ENCODE measurements around the gene ZNF777.

Gene ZNF777

DNA sequence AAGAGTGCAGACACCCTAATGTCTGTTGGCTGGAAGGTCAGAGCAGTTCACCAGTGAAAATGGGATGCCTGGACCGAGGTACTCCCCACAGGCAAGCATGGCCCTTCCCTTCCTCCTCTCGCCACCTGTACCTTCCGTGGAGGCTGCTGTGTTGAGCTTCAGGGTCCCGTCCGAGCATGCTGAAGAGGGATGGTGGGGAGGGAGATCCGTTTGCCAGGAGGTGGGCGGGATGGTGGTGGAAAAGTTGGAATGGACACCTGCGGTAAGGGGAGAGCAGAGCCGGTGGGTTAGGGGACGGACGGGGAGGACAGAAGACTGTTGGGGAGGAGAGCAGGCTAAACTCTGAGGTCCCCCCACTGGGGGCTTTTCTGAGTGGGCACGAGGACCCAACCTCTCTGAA lies 15.9 kb upstream of the ZNF777 start:
- FAIRE-seq, result no peak

DNA sequence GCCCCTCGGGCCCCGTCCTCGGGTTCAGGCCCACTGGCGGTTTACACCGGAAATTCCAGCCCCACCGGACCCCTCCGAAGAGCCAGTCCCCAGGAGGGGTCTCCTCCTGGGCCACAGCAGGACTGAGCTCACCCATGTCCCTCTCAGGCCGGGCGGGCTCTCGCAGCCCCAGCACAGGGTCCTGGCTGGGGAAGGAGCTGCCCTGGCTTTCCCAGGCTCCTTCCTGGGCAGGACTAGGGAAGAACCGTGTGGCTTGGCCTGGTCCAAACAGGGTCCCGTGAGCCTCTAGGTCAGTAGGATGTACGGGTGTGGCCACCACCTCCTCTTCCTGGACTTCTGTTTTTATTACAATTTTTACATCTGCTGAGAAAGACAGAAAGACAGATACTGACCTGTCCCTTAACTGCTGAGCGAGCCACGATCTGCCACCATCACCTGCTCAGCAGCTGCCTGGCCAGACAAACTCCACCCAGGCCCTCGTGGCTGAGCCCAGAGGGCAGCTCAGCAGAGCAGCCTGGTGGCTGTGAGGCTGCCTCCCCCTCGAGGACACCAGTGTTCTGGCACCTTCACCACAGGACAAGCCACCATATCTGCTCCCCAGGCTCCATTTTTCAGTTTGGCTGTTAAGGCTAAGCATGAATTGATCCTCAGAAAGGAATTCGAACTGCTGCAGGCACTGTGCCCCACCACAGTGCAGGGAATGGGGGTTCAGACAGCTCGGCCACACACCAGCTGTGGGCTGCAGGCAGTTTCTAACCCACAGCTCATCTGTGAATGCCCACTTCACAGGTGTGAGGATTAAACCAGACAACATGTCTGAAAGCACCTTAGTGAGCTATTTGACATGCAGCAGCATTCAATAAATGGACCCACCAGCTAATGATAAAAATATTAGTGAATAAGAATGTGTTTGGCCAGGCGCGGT lies 14.5 kb upstream of the ZNF777 start:
- FAIRE-seq, result no peak

DNA sequence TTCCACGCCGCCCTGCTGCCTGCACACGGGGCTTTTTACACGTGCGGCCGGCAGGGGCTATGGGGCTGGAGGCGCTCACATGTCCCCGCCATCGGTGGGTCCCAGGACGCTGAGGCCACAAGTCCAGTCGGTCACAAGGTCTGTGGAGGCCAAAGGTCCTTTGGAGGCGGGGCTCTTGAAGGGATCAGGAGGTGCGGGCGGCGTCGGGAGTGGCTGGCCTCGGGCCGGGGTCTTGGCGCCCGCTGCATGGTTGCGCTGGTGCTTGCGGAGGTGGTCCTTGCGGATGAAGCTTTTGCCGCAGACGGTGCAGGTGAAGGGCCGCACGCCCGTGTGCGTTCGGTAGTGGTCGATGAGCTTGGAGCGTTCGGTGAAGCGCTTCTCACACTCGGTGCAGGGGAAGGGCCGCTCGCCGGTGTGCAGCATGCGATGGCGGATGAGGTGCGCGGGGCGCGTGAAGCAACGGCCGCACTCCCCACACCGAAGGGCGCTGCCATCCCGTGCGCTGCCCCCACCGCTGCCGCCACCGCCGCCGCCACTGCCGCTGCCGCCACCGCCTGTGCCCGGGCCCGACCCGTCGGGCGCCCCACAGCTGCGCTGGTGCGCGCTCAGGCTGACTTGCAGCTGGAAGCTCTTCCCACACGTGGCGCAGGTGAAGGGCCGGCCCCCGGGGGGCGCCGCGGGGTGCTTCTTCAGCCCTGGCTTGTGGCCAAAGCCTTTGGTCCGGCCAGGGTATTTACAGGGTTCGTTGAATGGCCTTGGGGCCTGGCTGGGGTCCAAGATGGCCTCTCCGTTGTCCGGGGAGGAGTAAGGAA lies 13.7 kb upstream of the ZNF777 start:
- no peak for FAIRE-seq

DNA sequence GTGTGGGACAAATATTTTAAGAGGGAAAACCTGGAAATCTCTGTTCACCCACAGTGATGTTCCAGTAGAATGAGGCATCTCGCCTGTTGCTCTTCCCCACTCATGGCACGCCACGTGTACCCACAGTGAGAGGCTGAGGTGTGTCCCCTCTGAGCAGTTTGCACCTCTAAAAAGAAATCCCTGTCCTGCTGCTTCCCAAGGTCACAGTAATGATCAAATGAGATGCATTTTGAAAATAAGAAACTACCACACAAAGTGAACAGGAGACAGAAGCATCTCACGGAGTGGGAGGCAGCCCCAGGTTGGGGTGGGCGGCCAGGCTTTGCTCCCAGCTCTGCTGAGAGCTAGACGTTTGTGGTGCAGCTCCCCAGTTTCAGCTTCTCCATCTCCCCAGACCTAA lies 12.4 kb upstream of the ZNF777 start:
- FAIRE-seq, result no peak

DNA sequence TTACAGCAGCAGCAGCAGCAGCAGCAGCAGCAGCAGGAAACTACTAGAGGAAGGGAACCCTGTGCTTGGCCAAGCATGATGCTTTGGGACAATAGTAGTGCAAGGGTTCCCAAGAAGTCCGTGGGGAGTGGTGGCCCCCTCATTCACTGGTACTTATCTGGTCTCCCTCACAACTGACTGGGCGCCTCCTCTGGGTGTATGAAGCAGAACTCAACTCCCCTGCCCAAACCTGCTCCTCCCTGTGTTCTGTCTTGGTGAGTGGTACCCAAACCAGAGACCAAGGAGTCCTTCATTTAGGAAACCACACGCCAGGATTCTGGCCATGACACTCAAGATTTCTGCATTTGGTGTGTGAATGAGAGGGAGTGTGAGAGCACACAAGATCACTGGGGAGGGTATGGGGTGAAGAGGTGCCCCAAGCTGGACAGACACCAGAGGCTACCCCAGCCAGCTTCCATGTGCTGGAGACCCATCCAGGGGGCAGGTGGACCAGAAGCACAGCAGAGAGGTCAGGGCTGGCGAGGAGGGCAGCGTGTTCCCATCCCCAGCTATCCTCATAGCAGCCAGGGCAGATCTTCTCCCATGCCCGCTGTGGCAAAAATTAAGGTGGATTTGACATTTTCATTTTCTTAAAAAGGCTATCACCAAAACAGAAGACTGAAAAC lies 10.6 kb upstream of the ZNF777 start:
- FAIRE-seq, result no peak

DNA sequence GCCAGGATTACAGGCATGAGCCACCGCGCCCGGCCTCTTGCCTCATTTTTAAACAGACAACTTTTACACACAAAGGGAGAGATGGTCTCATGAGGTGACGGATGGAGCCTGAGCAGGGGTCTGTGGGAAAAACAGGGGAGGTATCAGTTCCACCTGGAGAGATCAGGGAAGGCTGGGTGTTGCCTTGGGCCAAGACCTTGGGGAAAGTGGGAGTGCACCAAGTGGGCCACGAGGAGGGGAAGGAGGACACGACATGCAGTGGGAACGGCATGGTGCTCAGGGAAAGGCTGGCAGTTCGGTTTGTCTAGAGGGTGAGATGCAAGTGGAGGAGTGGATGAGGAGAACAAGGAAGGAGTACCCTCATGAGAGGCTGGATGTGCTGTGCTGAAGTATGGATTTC lies 8.9 kb upstream of the ZNF777 start:
- no peak for FAIRE-seq

DNA sequence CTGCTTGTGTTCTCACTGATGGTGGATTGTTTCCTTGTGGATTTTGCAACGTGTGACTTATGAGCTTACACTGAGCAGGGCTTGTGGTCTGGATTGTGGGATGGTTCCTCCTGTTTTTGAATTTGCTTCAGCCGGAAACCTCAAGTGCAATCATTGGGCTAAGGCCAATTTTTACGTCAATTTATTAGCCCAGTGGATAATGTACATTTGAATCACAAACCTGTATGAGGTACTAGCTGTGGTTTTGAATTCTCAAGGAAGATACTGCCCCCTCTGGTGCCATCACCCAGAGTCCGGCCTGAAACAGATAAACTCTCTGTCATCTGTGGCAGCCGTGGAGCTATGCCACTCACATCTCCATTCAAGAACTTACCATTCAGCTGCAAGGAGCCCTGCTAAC lies 7.3 kb upstream of the ZNF777 start:
- no peak for FAIRE-seq

DNA sequence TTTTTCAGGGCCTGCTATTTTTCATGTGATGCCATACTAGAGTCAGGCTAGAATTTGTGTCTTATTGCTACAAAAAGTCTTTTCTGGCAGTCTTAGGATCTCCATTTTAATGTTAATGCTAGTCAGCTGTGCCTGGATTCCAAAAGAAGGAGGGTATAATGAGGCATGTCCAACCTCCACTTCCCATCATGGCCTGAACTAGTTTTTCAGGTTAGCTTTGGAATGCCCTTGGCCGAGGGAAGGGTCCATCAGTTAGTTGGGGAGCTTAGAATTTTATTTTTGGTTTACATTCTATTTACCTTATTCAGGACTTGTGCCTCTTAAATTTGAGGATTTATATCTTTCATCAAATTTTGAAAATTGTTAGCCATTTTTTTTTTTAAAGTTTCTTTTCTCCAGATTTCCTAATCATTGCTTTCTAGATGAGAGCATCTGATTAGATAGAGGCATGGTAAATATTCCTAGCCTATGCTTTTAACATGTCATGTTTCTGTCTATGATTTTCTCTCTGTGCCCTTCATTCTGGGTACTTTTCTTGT lies 6.5 kb upstream of the ZNF777 start:
- FAIRE-seq, result no peak

DNA sequence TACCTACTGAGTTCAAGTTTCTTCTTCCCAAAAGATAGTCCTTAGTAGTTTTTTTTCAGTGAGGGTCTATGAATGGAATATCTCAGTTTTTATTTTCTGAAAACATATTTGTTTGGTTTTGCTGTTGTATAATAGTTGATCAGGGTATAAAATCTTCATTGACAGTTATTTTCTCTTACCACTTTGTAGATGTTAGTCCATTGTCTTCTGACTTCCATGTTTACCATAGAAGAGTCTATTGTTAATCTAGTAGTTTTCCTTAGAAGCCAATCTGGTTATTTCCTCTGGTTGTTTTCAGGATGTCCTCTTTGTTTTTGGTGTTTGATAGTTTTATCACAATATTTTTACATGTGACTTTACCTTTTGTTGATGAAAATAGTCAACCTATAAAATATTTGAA lies 5.5 kb upstream of the ZNF777 start:
- no peak for FAIRE-seq

DNA sequence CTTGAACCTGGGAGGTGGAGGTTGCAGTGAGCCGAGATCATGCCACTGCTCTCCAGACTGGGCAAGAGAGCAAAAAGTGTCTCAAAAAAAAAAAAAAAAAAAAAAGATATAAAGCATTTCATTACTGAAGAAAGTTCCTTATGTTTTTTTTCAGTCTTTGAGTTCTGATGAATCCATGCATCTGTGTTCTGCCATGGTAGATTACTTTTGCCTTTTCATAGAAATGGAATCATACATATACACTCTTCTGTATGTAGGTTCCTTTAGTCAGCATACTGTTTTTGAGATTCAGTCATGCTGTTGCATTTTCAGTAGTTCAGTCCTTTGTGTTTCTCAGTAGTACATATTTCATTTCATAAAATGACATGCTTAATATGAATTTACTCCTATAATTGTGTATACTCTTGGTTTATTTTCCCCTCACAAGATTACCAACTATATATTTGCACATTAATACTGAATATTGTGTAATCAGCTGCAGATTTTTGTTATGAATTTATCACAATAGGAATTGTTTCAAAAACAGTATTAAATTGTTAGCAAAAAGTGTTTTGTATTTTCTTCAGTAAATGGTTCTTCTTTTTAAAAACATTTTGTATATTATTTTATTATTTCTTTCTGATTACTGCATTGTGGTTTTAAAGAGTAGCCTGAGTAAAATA lies 2.8 kb upstream of the ZNF777 start:
- FAIRE-seq, result no peak

DNA sequence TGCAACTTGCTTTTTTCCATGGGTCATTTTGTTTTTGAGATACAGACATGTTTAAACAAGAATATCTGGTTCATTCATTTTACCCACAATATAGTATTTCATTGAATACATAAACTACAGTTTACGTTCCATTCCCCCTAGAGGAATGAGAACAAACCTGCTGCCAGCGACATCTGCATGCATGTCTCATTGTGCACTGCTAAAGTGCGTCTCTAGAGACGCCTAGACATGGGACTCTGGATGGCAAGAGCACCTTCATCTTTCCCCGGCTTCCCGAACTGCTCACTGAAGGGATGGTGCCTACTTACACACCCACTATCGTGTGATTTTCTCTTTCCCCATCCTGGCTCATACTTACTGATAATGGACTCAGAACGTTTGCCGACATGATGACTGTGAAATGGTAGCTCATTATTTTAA lies 1.2 kb upstream of the ZNF777 start:
- FAIRE-seq, result no peak

DNA sequence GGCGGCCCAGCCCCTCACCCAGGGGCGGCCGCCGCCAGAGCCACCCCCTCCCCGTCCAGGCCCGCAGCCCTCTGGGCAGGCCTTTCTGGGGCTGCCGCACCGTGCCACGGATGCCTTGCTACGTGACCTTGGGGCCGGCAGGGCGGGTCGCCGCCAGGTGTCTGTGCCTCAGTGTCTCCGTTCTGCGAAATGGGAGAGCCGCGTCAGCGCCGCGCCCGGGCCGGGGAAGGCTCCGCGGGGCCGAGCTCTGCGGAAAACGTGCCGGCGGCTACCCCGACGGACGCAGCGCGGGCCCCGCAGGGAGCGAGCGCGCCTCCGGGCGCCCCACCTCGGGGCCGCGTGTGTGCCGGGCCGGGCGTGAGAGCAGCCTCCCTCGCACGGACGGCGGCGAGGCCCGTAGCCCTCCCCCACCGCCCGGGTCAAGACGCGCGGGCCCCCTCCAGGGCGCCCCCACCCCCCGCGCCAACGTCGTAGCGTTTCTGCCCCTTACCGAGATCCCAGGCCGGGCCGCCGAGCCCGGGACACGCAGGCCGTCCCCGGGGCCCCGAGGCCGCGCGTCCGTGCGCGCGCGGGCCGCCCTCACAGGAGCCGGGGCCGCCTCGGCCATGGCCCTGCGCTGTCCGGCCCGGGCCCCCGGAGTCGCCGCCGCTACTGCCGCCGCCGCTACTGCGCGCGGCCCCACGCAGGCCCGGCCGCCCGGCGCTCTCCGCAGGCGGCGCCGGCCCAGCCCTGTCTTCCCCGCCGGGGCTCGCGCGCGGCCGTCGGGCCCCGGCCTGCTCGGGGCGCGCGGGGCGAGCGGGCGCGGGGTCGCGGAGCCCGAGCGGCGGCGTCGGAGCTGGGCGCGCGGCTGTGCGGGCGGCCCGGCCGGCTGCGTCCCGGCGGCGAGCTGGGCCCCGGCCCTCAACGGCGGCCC lies 1.1 kb downstream of the ZNF777 start:
- FAIRE-seq, result no peak

DNA sequence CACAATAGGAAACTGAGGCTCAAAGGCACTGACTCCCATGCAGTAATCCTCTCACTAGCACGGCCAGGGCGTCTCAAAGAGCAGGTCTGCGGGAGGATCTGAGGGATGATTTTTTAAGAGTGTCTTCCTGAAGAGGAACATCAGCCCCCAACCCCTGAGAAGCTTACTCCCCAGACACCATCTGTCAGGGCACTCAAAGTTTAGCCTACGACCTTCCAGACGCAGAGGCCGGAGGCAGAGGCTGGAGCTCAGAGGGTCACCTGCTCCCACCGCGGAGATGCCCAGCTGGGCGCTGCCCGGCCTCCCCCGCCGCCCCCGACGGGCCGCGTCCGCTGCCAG lies 1.7 kb downstream of the ZNF777 start:
- FAIRE-seq, result no peak

DNA sequence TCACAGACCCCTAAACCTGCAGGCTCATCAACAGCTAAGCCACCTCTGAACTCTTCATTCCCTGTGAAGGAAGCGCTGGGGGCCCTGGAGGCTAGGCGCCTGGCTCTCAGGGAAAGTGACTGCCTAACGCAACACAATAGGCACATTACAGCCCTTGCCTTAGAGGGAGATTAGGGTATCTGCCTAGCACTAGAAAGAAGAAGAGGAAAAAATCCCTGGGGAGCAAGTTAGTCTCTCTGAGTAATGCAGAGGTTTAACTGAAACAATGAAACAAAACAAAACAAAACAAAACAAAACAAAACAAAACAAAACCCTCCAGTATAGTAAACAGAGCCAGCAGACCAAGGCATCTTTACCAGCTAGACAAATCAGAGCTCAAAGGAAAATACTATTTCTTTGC lies 2.6 kb downstream of the ZNF777 start:
- no peak for FAIRE-seq

DNA sequence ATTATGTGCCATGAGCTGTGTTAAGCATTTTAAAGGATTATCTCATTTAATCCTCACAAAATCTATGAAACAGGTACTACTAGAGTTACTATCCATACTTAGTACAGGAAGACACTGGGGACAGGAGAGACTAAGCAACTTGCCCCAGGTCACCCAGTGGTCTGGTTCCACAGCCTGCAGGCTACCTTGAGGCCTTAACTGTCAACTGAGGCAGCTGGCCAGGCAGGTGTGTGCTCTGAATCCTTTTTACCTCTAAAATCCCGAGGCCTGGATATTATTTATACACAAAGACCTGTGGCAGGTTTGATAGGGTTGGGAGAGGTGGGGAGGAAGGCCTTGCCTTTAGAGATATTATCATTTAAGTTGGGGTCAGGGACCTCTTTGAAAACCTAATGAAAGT lies 3.1 kb downstream of the ZNF777 start:
- FAIRE-seq, result no peak

DNA sequence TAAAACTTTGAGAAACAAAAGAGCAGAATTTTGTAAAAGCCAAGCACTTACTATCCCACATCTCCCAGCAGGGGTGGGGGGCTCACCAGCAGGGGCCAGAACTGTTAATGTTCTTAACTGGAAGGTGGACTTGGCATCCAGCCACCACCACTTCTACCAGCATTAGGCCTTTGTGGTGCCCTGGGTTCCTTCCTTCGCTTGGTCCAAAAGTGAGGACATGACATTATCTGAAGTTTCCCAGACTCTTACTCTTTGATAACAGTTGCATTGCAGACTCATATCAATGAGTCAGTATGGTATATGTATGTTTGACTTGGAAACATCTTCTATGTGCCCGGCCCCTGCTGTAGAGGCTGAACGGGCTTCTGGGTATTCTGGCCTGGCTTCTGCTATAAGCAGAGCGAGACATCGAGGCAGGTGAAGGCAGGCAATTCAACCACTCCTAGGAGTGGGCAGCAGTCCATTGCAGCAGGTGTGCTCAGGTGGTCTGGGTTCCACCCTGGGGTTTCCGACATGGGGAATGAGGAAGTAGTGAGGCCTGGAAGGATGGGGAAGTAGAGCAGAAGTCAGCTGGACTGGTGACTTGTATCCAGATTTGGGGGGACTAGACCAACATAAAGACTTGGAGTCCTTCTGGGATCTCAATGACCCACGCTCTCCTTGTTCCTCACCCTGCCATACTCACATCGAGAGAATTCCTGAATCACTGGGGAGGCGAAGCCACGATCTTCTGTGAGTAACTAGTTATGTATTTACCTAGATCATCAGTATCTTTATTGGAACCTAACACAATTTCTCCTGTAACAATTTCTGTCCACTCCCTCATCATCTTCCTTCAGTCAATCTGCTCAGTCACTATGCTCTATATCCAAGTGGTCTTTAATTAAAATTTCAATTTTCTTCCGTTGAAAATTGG lies 4.1 kb downstream of the ZNF777 start:
- FAIRE-seq, result no peak

DNA sequence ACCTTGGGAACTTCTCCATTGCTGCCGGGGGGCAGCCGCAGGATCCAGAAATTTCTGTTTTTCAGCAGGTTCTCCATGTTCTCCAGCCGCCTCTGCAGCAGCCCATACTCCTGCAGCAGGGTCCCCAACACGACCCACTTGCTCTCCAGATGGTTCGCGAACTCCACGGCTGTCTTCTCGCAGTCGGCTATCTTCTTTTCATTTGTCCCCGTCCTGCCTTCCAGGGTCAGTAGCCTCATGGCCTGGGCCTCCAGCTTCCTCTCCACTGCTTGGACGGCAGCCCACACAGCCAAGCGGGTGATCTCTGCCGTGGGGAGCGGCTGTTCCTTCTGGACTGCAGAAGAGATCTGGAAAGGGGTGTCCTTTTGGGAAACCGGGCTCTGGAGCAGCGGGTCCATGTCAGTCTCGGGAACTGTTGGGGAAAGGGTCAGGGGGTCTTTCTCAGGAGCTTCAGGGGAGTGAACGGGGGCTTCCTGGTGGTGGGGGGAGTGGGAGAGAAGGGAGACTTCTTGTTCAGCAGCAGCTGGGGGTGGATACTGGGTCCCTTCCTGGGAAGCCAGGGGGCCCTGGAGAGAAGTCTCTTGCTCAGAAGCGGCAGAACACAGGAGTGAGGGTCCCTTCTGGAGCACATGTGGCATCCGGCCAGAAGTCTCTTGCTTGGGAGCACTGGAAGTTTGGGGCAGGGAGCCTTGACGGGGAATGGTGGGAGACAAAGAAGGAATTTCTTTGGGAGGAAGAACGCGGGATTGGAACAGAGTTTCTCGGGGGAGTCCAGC lies 5.5 kb downstream of the ZNF777 start:
- FAIRE-seq, result no peak

DNA sequence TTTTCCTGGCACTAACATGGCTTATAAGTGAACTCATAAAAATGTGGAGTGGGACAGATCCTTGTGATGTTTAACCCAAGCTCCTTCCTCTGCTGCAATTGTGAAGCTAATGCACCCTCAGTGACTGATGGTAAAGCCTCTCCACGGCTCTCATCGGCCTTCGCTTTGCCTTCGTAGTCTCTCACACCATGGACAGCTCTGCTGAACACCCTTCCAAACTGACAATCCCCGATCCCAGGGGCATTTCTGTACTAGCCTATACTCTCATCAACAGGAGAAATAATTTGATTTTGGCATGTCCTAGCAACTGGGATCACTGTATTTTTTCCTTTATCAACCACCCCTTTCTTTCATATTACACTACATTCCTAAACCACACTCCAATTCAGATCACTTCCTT lies 6.1 kb downstream of the ZNF777 start:
- no peak for FAIRE-seq

DNA sequence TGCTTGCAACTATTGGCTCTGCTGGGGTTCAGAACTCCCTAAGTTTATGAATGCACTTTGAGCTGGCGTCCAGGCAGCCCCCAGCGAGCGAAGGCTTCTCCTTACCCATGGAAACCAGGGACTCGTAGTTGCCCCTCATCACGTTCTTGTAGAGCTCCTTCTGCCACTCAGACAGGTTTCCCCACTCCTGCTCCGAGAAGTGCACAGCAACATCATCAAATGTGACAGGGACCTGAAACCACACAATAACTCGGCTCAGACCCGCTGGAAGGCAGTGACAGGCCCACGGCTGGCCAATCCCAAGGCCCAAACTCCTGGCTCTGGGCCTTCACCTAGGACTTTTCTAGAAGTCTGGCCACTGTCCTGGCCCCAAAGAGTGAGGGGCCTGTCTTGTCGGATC lies 6.9 kb downstream of the ZNF777 start:
- no peak for FAIRE-seq

DNA sequence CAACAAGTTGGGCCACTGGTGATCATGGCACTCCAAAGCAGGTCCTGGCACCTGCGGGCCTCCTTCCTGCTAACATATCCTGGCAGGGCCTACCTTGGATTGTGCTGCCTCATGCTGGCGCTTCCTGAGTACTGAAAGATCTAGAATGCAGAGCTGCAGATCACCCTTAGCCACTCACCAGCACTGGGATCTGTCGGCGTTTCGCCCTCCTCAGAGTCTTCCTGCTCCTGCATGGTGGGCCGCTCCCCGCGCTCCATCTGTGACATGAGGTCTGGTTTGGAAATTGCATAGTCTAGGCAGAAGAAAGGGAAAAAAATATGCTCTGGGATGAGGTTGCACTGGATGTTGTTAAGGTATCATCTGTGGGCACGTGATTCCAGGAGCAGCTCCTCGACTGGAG lies 10.0 kb downstream of the ZNF777 start:
- FAIRE-seq, result no peak

Data from colon (tissue), 2 donors.